CD1c-positive myeloid dendritic cell (primary cell): ENCODE measurements around the gene FOXD1.
"Not testable (repeated sequence)": the region's sequence is repeated elsewhere in the genome, so short reads cannot be mapped to it uniquely, and the experiment has no call there.

Experiments used
- DNase-seq: peaks from one replicate; pipeline ENCODE4 v3.0.0-alpha.2; 2016; ENCODE audit errors: extremely low spot score

FOXD1 gene

DNA sequence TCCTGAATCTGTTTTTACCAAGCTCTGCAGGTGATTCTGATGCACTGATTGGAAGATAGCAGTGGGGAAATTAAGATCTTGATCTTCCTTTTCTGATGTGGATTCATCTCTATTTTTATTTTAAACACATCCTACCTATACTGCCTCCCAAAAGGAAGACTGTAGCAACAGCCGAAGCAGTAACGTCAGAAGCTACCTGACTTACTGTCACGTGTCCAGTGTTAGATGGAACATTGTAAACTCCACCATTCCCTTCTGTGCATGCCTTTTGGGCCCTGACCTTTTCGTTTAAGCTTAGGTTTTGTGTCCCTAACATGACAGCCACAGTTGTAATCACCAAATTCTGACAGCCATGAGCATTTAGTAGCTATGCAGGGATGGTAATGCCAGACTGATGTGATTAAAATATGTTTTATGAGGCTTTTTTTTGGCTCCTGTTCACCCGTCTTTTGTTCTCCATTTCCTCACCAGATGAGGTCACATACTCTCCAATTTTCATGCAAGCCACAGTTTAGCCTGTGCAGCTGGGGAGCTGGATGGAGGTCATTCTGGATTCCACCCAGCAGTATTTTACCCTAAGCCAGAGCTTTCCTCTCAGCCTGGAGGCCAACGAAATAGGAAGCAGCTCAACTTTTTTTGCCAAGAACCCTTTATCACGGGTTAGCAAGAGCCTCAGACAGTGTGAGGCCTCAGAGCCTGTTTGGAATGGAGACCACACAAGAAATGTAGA is 15.6 kb upstream of the FOXD1 start:
- DNase-seq, result no peak

DNA sequence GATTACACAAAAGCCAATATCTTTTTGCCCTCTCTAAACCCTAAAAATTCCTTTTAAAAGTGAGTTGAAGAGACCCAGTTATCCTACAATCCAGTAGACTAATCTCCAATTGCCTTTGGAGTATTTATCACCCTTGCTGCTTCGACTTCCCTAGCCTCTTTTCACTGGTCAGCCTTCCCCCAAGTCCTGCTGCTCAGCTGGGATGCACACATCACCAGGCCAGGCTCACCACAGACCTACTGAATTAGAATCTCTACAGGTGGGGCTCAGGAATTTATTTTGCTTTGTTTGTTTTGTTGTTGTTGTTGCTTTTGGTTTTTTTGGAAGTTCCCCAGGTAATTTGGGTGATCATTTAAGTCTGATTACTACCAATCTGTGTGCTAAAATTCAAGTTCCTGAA is 11.6 kb upstream of the FOXD1 start:
- no peak for DNase-seq

DNA sequence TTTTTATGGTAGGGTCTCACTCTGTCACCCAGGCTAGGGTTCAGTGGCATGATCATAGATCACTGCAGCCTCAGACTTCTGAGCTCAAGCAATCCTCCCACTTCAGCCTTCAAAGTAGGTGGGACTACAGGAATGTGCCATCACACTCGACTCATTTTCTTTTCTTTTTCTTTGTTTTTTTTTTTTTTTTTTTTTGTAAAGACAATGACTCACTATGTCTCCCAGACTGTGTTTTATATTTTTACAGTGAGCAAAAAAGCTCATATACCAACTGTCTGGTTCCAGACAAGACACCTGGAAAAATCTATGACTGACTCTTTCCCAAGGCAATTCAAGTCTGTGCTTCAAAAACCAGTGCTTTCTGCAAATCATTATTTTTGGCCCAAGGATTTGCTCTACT is 10.8 kb upstream of the FOXD1 start:
- no peak for DNase-seq

DNA sequence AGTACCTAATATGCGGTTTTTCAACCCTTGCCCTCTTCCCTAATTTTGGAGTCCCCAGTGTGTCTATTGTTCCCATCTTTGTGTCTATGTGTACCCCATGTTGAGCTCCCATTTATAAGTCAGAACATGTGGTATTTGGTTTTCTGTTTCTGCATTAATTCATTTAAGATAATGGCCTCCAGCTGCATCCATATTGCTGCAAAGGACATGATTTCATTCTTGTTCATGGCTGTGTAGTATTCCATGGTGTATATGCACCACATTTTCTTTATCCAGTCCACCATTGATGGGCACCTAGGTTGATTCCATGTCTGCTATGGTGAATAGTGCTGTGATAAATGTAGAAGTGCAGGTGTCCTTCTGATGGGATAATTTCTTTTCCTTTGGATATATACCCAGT is 7.9 kb upstream of the FOXD1 start:
- DNase-seq, result not testable (repeated sequence)

DNA sequence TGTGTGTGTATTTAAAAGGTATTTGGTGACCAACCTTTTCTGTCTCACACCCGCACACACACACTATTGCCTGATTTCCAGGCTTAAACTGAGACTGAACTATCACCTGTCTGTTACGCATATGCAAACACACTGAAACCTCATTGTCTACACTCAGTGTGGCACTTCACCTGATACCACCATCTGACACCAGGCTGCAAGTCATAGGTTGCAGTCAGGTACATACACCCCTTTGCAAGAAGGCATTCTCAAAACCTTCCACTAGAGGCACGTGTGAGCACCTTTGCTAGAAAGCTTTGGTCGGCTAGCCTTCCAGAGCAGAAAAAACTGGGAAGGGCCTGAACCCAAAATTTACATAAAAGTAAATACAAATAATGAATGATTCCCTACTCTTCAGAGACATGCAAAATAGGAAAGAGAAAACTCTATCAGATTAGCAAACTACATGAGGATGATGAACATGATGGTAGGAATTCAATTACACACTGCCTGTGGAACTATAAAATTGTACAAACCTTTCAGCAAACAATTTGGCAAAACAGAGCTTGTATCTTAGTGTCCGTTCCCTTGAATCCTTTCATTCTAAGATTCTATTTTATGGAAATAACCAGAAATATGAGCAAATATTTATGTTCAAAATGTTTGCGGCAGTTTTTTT is 5.9 kb upstream of the FOXD1 start:
- DNase-seq, result peak; percentile 40

DNA sequence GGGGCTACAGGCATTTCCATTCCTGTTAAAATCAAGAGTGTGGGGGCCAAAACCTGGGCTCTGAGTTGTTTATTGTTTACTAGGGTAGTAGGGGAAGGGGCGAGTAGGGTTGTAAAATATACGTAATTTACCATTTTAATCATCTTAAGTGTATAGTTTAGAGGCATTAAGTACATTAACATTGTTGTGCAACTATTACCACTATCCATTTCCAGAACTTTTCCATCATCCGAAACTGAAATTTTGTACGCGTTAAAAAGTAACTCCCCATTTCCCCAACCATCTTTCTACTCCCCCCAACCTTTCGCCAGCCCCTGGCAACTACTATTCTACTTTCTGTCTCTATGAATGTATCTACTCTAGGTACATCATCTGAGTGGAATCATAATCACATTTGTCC is 3.6 kb upstream of the FOXD1 start:
- no peak for DNase-seq

DNA sequence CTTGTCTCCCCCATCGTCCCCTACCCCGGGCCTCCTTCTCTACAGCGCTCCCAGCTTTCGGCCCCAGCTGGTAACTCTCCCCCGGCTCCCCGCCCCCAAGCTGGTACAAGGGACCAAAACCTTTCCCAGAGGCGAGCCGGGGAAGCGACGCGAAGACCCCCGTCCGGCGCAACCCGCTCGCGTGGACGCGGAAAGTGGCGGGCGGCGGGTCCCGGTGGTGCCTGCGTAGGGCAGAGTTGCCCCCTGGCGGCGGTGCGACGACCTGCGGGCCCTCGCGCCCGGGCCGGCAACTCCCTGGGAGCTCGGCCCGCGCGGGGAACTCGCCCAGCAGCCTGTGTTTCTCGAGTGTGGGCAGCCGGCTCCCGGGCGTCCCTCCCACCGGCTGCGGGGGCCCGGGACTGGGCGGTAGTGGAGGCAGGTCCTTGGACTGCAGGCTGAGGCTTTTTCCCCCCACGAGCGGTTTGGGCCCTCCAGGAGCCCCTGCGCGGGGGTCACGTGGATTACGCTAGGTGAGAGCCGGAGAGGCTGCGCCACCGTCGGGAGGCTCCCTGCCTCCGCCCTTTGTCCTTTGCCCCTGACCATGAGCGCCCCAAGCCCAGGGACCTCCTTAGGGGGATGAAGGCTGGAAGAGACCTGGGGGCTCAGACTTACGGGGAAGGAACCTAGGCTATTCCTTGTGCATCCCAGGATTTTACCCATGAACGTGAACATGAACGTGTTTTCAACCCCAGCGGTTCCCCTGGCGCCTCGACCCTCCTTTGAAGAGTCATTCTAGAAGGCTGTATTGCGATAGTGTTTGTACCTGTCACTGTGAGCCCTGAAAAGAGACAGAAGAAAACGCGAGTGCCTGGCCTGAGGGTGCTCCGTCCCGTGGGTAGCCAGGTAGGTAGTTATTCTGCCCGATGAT is 2.9 kb upstream of the FOXD1 start:
- DNase-seq, result peak; percentile 60

DNA sequence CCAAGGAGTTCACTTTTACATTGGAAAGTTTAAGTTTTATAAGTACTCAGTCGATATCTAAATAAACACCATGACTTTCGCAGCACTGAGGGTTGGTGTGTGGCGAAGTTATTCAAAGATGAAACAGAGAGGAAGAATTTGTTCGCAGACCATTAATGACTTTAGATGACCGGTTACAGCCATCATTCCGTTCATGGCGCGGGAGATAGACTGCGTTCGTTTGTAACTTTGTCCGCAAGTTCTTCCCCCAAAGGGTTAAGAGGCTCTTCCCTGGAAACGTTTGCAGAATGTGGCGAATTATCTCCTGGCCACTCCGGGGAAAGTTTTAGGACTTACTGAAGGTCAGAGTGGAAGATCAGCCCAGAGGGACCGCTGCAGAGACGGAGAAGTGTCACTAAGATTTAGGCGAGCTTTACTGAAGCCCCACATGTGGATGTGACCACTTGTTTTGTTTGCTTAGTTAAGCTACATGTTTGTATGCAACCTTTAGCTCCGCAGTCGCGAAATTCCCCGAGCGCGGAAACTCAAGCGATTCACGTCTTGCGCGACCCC is 2.2 kb upstream of the FOXD1 start:
- no peak for DNase-seq

DNA sequence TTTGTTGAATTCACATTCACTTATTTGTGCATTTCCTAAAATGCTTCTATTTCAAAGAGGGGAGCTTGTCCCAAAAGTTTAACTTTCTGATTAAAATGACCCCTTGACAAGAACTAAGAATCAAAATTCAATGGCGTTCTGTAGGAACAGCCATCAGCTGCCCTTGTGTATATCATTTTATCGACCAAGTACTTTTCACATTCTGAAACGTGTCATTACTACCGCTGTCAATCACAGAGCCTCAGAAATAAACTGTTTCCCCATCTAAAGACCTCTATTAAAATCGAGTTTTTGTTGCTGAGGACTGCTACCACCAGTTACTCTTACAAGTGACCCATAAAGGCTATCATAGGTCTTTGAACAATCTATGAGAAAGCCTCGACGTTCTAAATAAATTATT is 1.6 kb upstream of the FOXD1 start:
- DNase-seq, result no peak

DNA sequence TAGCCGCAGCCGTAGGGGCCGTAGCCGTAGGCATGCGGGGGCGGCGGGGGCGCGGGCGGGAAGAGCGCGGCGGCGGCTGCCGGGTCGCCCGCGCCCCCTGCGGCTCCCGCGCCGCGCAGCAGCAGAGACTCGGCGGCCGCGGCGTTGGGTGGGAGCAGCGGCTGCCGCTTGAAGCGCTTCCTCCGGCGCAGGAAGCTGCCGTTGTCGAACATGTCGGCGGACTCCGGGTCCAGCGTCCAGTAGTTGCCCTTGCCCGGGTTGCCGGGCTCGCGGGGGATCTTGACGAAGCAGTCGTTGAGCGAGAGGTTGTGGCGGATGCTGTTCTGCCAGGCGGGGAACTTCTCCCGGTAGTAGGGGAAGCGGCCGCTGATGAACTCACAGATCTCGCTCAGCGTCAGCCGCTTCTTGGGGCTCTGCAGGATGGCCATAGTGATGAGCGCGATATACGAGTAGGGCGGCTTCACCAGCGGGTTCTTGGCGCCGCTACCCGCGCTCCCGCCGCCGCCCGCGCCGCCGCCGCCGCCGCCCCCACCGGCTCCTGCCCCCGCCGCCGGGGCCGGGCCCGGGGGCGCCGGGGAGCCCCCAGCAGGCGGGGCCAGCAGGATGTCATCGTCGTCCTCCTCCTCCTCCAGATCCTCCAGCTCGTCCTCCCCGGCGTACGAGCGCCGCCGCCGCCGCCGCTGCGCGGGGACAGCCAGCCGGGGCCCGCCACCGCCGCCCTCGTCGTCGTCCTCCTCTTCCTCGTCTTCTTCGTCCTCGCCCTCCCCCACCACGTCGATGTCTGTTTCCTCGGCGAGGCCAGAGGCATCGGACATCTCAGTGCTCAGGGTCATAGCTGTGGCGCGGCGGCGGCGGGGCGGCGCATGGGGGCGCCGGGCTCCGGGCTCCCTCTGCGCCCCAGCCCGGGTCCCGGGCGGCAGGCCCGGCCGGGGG is 781 bp downstream of the FOXD1 start:
- peak; percentile 44 for DNase-seq

DNA sequence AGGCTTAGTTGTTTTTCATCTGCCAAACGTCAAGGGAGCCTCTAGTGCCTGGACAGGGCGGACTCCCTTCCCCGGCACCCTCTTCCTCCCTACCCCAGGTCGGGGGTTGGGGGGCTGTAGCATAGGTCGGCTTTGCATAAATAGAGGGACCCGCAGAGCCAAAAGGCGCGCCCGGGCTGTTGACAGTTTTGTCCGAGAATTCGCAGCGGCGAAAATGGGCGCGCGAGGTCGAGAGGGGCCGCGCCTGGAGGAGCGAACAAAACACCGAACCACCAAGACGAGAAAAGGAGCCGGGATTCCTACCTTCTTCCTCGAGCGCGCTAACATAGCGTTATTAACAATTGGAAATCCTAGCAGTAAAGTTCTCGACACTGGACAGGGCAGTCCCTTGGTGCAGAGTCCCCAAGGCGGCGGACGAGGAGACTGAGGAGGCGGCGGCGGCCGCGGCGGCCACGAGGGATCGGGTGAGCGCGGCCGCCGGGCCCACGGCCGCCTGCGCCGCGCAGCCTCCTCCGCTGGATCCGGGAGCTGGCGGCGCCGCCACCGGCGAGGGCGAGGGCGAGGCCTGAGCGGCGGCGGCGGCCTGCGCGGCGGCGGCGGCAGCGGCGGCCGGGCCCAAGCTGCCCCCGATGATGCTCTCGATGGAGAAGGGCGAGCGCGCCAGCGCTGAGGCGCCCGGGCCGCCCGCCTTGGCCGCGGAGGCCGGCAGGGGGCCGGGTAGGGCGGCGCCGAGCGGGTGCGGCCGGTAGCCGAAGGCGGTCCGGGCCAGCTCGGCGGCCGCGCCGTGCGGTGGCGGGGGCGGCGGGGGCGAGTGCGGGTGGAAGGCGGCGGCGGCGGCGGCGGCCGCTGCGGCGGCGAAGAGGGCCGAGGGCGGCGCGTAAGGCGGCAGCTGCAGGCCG is 1.7 kb downstream of the FOXD1 start:
- DNase-seq, result no peak

DNA sequence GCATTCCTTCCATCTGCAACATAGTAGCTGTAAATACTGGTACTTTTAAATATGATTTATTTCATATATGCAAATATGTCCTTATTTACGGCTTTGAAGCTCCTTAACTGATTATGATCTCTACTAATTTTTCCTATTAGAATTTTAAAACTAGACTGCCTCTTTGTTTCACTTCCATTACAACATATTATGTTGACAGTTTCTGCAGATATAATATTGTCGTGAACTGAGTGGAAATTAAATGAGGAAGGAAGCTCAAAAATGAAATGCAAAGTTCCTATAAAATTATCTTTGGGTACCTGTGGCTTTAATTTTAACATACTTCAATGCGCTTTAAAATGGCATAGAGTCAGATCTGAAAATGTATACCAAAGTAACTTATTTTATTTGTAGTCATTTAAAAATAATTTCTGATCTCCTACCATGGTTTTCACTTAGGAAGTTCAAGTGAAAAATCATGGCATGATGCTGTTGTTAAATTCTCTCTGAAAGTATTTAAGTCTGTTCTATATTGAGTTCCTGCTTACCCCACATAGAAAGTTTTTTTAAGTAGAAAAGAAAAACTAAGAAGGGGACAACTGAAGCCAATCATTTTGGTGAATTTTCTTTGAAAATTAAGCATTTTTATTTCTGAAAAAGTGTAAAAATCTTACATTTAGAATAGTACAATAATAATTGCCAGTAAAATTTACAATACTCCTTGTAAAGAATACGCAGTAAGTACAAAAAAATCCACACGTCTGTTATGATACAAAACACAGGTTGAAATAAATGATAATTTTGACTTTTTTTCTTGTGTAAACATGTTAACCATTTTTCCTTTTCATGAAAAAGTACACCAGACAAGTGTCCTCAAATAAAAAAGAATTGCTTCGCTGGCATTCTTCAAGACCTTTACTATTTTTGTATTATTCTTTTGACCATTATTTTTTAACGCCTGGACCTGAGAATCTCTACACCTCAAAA is 2.6 kb downstream of the FOXD1 start:
- no peak for DNase-seq

DNA sequence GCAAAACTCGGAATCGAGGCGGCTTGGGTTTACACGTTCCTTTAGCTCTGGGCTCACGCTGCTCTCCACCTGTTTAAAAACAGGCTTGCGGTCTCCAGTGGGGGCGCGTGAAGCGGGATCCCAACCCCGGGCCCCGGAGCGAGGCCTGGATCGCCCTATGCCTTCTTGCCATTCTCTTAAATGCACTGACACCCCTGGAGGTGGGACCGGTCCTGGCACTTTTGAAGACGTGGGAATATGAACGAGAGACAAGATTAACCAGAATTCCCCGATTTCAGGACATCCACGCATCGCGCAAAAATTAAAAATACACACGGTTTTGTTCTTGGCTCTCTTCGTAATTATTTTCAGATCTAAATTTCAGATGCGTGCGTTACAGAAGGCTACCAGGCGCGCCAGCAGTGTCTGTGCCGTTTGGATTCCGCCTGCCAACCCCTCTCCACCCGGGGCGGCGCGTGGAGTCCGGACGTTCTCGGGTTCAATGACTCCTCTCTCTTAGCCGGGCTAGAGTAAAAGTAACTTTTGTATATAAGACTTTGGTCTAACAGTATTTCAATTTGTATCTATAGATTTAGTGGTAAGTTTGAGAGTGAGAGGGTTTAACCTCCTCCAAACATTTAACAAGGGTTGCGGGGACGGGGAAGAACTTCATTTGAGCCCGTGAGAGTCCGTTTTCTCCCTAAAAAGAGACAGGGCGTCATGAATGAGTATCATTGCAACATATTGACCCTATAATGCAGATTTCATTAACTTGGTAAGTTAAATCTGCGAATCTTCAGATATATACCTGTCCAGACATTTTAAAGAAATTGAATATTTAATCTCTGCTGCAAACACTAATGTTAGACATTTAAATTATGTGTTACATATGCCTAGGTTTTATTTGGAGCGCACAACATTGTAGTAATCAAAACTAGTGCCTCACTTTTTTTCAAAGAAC is 3.8 kb downstream of the FOXD1 start:
- DNase-seq, result no peak

DNA sequence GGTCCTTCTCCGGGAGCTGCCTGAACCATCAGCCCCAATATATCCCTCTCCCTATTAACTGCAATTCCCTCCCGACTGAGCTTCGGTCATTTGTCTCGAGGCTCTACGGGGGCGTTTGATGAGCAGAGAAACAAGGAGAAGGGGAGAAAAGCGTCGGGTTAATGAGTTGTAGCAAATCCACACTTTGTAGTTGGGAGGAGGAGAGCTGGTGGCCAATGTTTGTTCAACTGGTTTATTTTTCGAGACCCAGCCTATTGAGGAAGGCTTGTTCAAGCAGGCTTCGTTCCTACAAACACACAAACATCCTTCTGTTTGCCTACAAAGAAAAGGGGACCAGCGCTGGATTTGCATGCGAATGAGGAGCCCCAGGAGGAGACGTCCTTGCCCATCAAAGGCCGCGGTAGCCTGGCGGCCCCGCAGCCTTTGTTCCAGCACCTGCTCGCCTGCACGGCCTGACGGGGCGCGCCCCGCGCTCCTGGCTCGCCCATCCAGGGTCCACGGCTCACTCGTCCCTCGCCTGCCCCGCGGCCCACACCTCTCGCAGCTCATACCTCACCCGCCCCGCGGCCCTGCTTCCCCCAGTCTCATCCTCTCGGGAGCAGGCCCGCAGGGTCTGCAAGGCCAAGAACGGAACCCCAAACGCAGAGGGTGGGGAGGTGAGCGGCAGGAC is 4.6 kb downstream of the FOXD1 start:
- no peak for DNase-seq

DNA sequence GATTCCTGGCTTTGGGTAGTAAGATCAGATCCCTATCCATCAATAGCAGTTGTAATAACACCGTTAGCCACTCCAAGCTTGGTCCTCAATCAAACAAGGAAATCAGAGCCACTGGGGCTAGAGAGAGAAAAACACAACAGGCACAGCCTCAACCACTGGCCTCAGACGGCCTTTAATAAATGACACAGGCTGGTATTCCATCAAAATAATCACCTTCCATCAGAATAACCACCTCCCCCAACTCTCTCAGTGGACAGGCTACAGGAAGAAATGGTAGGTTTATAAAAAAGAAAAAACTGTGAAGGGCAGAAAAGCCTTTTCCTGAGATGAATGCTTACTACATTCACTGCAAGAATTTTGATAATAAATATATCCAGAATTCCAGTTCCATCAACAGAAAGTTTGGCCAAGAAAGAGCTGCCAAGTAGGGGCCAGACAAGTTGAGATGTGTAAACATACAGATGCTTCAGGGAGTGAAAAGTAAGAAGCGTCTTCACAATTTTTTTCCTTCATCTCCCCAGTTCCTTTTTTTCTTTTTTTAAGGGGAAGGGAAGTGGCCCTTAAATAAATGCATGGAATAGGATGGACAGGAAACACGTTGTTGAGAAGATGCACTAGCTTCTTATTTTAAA is 5.5 kb downstream of the FOXD1 start:
- DNase-seq, result no peak

DNA sequence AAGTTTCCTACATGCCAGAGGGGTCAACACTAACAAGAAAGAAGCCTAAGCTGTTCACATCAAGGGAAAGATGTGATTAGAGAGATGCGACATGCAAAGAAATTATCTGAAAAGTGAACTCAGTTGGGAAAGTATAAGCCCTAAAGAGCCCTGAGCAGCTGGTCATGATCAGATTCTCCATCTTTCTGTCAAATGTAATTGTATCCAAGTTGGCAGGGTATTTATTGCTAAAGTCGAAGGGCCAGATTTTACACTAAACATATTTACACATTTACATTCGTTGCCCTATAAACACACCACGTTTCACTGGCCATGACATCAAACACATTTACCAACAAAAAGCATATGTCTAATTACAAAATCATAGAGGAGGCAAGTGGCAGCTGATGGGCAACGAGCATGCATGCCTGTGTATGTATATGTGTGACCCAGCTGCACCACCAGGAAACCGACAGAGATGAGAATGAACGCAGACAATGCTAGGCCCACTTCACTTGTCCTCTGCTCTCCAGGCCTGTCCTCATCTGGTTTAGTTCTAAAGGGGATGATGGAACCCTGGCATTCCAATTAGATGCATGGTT is 6.3 kb downstream of the FOXD1 start:
- no peak for DNase-seq
